ENCODE data around the gene FAS.

FAS gene

GRCh38 chr10:88990384-88991160, at the start of gene FAS:
FAS (plus strand) TSS chr10:88990798; CDS start chr10:88990877, 79 bp downstream.
- H3K36me3 ChIP-seq (ENCODE audit: control insufficient read depth, insufficient read depth, low read length): no peaks in the 10 kb centered on the region; the same call in 1 of the 2 replicates
- DNase-seq (ENCODE audit: extremely low read depth, insufficient read length): peak; percentile 83
- H3K27me3 ChIP-seq (replicated peaks; ENCODE audit: control insufficient read depth, insufficient read depth, low read length): no peaks in the 10 kb centered on the region
- peak within 1 kb of the TSS; percentile 95 for H3K4me3 ChIP-seq (replicated peaks; ENCODE audit: low read depth, low read length)
- TF ChIP-seq, protein P1, sequence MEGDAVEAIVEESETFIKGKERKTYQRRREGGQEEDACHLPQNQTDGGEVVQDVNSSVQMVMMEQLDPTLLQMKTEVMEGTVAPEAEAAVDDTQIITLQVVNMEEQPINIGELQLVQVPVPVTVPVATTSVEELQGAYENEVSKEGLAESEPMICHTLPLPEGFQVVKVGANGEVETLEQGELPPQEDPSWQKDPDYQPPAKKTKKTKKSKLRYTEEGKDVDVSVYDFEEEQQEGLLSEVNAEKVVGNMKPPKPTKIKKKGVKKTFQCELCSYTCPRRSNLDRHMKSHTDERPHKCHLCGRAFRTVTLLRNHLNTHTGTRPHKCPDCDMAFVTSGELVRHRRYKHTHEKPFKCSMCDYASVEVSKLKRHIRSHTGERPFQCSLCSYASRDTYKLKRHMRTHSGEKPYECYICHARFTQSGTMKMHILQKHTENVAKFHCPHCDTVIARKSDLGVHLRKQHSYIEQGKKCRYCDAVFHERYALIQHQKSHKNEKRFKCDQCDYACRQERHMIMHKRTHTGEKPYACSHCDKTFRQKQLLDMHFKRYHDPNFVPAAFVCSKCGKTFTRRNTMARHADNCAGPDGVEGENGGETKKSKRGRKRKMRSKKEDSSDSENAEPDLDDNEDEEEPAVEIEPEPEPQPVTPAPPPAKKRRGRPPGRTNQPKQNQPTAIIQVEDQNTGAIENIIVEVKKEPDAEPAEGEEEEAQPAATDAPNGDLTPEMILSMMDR (IDR thresholded peaks at IDR 0.05; ENCODE audit: insufficient read depth, low read length, poor library complexity, severe bottlenecking): no peak

DNA sequence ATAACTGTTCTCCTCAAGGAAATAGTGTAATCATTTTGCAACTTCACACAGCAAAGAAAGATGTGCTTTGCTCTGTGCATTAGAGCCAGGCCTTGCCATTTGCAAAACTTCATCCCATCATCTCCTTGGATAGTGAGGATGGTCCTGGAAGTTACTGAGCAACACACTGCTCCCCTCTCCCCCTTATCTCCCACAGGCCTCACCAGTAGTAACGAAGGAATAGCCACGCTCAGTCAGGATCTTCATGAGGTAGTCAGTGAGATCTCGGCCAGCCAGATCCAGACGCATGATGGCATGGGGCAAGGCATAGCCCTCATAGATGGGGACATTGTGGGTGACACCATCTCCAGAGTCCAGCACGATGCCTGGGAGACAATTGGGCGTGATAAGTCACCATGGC, 49.6 kb upstream of the FAS start:
- TF ChIP-seq, protein P1 (IDR thresholded peaks at IDR 0.05; ENCODE audit: insufficient read depth, low read length, poor library complexity, severe bottlenecking): no peak
- Histone ChIP-seq H3K27me3 (replicated peaks; ENCODE audit: control insufficient read depth, insufficient read depth, low read length) (no peaks in the 10 kb centered on the region), H3K36me3 (ENCODE audit: control insufficient read depth, insufficient read depth, low read length) (peaks cover 8% of the 10 kb centered on the region), H3K4me3 (replicated peaks; ENCODE audit: low read depth, low read length) (no peak overlapping the region)
- no peak for DNase-seq (ENCODE audit: extremely low read depth, insufficient read length)

GRCh38 chr10:88943778-88944177, 46.8 kb upstream of the FAS start:
- DNase-seq (ENCODE audit: extremely low read depth, insufficient read length): no peak
- no peaks in the 10 kb centered on the region for H3K27me3 ChIP-seq (replicated peaks; ENCODE audit: control insufficient read depth, insufficient read depth, low read length)
- no peak overlapping the region for H3K4me3 ChIP-seq (replicated peaks; ENCODE audit: low read depth, low read length)
- peaks cover 9% of the 10 kb centered on the region for H3K36me3 ChIP-seq (ENCODE audit: control insufficient read depth, insufficient read depth, low read length)
- TF ChIP-seq, protein P1 (IDR thresholded peaks at IDR 0.05; ENCODE audit: insufficient read depth, low read length, poor library complexity, severe bottlenecking): no peak

- TF ChIP-seq, protein P1 (IDR thresholded peaks at IDR 0.05; ENCODE audit: insufficient read depth, low read length, poor library complexity, severe bottlenecking): no peak
- Histone ChIP-seq H3K4me3 (replicated peaks; ENCODE audit: low read depth, low read length) (no peak overlapping the region), H3K27me3 (replicated peaks; ENCODE audit: control insufficient read depth, insufficient read depth, low read length) (no peaks in the 10 kb centered on the region), H3K36me3 (ENCODE audit: control insufficient read depth, insufficient read depth, low read length) (peaks cover 5% of the 10 kb centered on the region)
- DNase-seq (ENCODE audit: extremely low read depth, insufficient read length): peak; percentile 39
Observed at GRCh38 chr10:88944813-88945212, 45.8 kb upstream of the FAS start.

GRCh38 chr10:88946200-88946599, 44.4 kb upstream of the FAS start:
- Histone ChIP-seq H3K27me3 (replicated peaks; ENCODE audit: control insufficient read depth, insufficient read depth, low read length) (no peaks in the 10 kb centered on the region), H3K4me3 (replicated peaks; ENCODE audit: low read depth, low read length) (no peak overlapping the region), H3K36me3 (ENCODE audit: control insufficient read depth, insufficient read depth, low read length) (peaks cover 5% of the 10 kb centered on the region)
- no peak for DNase-seq (ENCODE audit: extremely low read depth, insufficient read length)
- TF ChIP-seq, protein P1 (IDR thresholded peaks at IDR 0.05; ENCODE audit: insufficient read depth, low read length, poor library complexity, severe bottlenecking): no peak

All from GM06990 (cell line).